Right cardiac atrium (tissue), 5 donors: ENCODE data around the gene GRM1. TPM values are rescaled to one million over a fixed set of nuclear protein-coding genes. Genes with fewer than 3 reads are reported as not detected.

Experiments
- ATAC-seq, 2 donors: fragments of 200-7000 bp; cut with Tn5 transposase; one replicate each; pipeline versions ENCODE4 v1.8.0 to v1.9.1; 2020; ENCODE audit warnings: moderate library complexity in 2 of 2, mild to moderate bottlenecking in 1 of 2
- DNase-seq, 3 donors: peaks; one replicate each; pipeline ENCODE4 v3.0.0-alpha.2; 2020
- H3K27ac ChIP-seq: one replicate; pipeline ENCODE4 v1.5.1; 2013; ENCODE audit warnings: mild to moderate bottlenecking, low read length, control low read depth, moderate library complexity
- H3K27me3 ChIP-seq: one replicate; pipeline ENCODE4 v1.6.1; 2013; ENCODE audit not compliant: control insufficient read depth, insufficient read depth
- H3K4me1 ChIP-seq: one replicate; pipeline ENCODE4 v1.6.1; 2013; ENCODE audit warnings: low read length; ENCODE audit not compliant: control insufficient read depth, insufficient read depth
- H3K4me3 ChIP-seq: one replicate; pipeline ENCODE4 v1.5.1; 2013; ENCODE audit warnings: low read length, control low read depth
- H3K9me3 ChIP-seq: one replicate; pipeline ENCODE4 v1.6.1; 2013; ENCODE audit warnings: low read length; ENCODE audit not compliant: control insufficient read depth
- WGBS: extraction: QIAGEN DNeasy Blood & Tissue Kit; methylation state at CpG from one replicate; pipeline ENCODE4 v1.1.7; 2013; 5-methylcytosine and 5-hydroxymethylcytosine counted together
- intact Hi-C, 4 donors: fragments of 100-400 bp; cut with DNase I; formaldehyde crosslinking; loops; one replicate each; pipeline versions ENCODE4 v1.11.0 to v1.14.0; 2022 to 2023
- polyA plus RNA-seq: library from polyadenylated mRNA; stranded (reverse); fragments of 200-250 nt; gene quantifications from one replicate; pipeline ENCODE4 v1.2.3, GENCODE V29; 2013
- total RNA-seq, 4 donors: library from RNA; stranded (reverse); fragmentation: NEBNext Ultra II Directional; extraction: Animal tissue kit (Norgen Biotek cat#: 25700); gene quantifications; one replicate each; pipeline ENCODE4 v1.2.1, GENCODE V29; 2021
- donor health status: healthy with polysubstance abuse.
- donor health status: DM: no; HTN: yes; CAD: no.
- donor health status: DM: no; HTN: no; CAD: no.
- donor health status: DM: no; HTN: yes; CAD: no; lungs with severe emphysema.
- donor health status: DM: yes; HTN: yes; CAD: no.

The GRM1 gene
- total and polyA plus RNA-seq, 5 donors, result 0.02 to 0.89 (median 0.29) TPM

GRCh38 chr6:146335336-146335735 lies 306.5 kb downstream of the GRM1 start:
- Histone ChIP-seq H3K9me3 (no peaks in the 10 kb centered on the region), H3K4me3 (no peak overlapping the region), H3K27ac (no peak overlapping the region), H3K4me1 (no peaks in the 10 kb centered on the region), H3K27me3 (no peaks in the 10 kb centered on the region)
- intact Hi-C loops, result no loop called here
- DNase-seq, result no peak
- WGBS, result 86% methylated on average over 2 of the region's 2 CpGs
- ATAC-seq, result no peak

GRCh38 chr6:146336191-146336590 lies 307.3 kb downstream of the GRM1 start:
- DNase-seq, result no peak
- no peaks in the 10 kb centered on the region for H3K4me1 ChIP-seq
- H3K27ac ChIP-seq, result no peak overlapping the region
- no peaks in the 10 kb centered on the region for H3K27me3 ChIP-seq
- no peaks in the 10 kb centered on the region for H3K9me3 ChIP-seq
- no peak for ATAC-seq
- intact Hi-C loops, result no loop called here
- 67% methylated on average over 3 of the region's 3 CpGs for WGBS
- no peak overlapping the region for H3K4me3 ChIP-seq

DNA sequence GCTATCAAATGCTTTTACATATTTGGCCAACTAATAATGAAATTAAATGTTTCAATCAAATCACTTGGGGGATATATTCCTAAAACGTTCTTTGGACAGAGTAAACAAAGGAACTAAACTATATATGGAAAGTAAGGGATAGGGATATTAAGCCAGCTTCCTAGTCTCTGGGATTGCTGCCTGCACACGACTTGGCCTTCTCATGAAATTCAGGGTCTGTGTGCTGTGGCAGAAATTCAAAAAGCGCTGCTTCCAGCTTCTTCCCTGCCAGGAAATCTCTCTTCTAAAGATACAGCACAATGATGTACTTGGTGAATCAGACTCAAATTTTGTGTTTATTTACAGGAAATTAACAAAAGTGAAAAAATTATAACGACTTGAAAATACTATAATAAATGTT lies 308.5 kb downstream of the GRM1 start:
- intact Hi-C loops, result no loop called here
- WGBS, result 32% methylated on average over 4 of the region's 4 CpGs
- Histone ChIP-seq H3K27ac (no peak overlapping the region), H3K4me1 (no peaks in the 10 kb centered on the region), H3K4me3 (no peak overlapping the region), H3K27me3 (no peaks in the 10 kb centered on the region), H3K9me3 (no peaks in the 10 kb centered on the region)
- peak in 2 of 3 donors; percentile 17 to 59 for DNase-seq
- ATAC-seq, result peak in 1 of 2 donors; percentile 54

DNA sequence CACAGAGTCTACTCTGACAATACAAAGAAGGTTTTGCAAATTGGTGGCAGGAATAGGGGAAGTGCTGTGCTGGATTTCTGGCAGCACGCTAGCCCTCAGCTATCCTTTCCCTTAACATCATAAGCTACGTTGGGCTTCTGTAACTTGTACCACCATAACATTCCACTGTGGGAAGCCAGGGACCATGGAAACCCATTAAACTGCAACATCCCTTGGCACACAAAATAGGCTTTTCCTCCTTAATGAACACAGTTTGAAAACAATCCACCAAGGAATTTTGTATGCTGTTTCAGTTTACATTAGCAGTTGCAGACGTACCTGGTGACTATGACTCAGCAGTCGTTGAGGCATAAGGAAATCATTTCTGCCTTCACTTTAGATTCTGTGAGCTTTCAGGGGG lies 310.9 kb downstream of the GRM1 start:
- no peaks in the 10 kb centered on the region for H3K27me3 ChIP-seq
- DNase-seq, result no peak
- no peak overlapping the region for H3K4me3 ChIP-seq
- no peaks in the 10 kb centered on the region for H3K9me3 ChIP-seq
- no peaks in the 10 kb centered on the region for H3K4me1 ChIP-seq
- intact Hi-C loops, result no loop called here
- H3K27ac ChIP-seq, result no peak overlapping the region
- ATAC-seq, result no peak
- WGBS, result 68% methylated on average over 4 of the region's 4 CpGs

GRCh38 chr6:146341493-146342230 lies 312.8 kb downstream of the GRM1 start:
- Histone ChIP-seq H3K27me3 (no peaks in the 10 kb centered on the region), H3K9me3 (no peaks in the 10 kb centered on the region), H3K4me1 (no peaks in the 10 kb centered on the region), H3K4me3 (no peak overlapping the region), H3K27ac (no peak overlapping the region)
- intact Hi-C loops, result no loop called here
- 74% methylated on average over 7 of the region's 7 CpGs for WGBS
- ATAC-seq (peak in 1 of 2 donors; percentile 29), DNase-seq (no peak)

GRCh38 chr6:146345598-146345997 lies 316.7 kb downstream of the GRM1 start:
- Histone ChIP-seq H3K27ac (no peak overlapping the region), H3K4me3 (no peak overlapping the region), H3K9me3 (no peaks in the 10 kb centered on the region), H3K27me3 (no peaks in the 10 kb centered on the region), H3K4me1 (no peaks in the 10 kb centered on the region)
- DNase-seq (no peak), ATAC-seq (no peak)
- WGBS, result 73% methylated on average over 1 of the region's 1 CpG
- intact Hi-C loops, result no loop called here

DNA sequence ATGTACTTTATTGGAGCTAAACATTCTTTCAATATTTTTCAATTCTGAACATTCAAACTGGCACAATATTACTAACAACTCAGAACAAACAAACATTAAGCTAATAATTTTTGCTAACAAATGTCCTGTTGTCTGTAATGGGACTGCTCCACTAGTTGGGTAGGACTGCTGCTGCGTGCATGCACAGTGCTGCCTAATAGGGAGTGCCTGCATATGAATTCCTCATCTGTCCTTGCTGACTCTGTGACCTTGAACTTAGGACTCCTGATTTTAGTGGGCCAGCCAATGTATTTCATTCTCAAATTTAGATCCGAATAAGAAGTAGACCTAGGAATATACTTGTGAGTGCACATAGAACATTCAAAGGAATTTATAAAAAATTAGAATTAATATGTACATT lies 318.2 kb downstream of the GRM1 start:
- intact Hi-C loops, result no loop called here
- no peaks in the 10 kb centered on the region for H3K27me3 ChIP-seq
- H3K4me1 ChIP-seq, result no peaks in the 10 kb centered on the region
- H3K4me3 ChIP-seq, result no peak overlapping the region
- no peak overlapping the region for H3K27ac ChIP-seq
- WGBS, result 76% methylated on average over 2 of the region's 2 CpGs
- DNase-seq, result no peak
- no peak for ATAC-seq
- no peaks in the 10 kb centered on the region for H3K9me3 ChIP-seq

- Histone ChIP-seq H3K27ac (no peak overlapping the region), H3K4me3 (no peak overlapping the region), H3K27me3 (no peaks in the 10 kb centered on the region), H3K4me1 (no peaks in the 10 kb centered on the region), H3K9me3 (no peaks in the 10 kb centered on the region)
- DNase-seq, result no peak
- no peak for ATAC-seq
- WGBS, result 94% methylated on average over 3 of the region's 3 CpGs
- intact Hi-C loops, result no loop called here
These were observed 318.8 kb downstream of the GRM1 start for GRCh38 chr6:146347690-146348089.

- H3K4me3 ChIP-seq, result no peak overlapping the region
- H3K4me1 ChIP-seq, result no peaks in the 10 kb centered on the region
- no peak for DNase-seq
- intact Hi-C loops, result no loop called here
- no peak for ATAC-seq
- H3K27me3 ChIP-seq, result no peaks in the 10 kb centered on the region
- WGBS, result 51% methylated on average over 3 of the region's 3 CpGs
- H3K27ac ChIP-seq, result no peak overlapping the region
- H3K9me3 ChIP-seq, result no peaks in the 10 kb centered on the region
These were observed 322.2 kb downstream of the GRM1 start for GRCh38 chr6:146351018-146351417.

GRCh38 chr6:146352163-146352562 lies 323.3 kb downstream of the GRM1 start:
- H3K9me3 ChIP-seq, result no peaks in the 10 kb centered on the region
- intact Hi-C loops, result no loop called here
- WGBS, result 80% methylated on average over 5 of the region's 5 CpGs
- no peak overlapping the region for H3K4me3 ChIP-seq
- H3K27me3 ChIP-seq, result no peaks in the 10 kb centered on the region
- no peaks in the 10 kb centered on the region for H3K4me1 ChIP-seq
- DNase-seq, result no peak
- H3K27ac ChIP-seq, result no peak overlapping the region
- ATAC-seq, result no peak

DNA sequence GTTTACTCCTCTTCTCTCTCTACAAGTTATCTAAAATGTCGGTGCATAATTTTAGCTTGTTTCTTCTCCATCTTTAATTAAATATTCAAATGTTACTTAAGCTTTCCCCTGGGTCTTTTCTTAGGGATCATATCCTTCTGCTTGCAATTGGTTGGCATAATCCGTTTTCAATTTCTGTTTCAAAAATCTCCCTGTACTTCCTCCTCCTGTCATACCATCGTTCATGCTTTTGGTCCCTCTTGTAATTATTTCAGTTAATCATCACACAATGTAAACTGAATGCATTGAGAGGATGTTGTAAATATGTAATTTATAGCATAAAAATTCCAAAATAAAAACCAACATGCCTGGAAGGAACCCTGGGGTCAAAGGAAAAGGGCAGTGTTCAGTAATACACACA lies 325.6 kb downstream of the GRM1 start:
- DNase-seq (no peak), ATAC-seq (no peak)
- intact Hi-C loops, result no loop called here
- no peak overlapping the region for H3K27ac ChIP-seq
- WGBS, result 65% methylated on average over 3 of the region's 3 CpGs
- H3K9me3 ChIP-seq, result no peaks in the 10 kb centered on the region
- no peak overlapping the region for H3K4me3 ChIP-seq
- H3K4me1 ChIP-seq, result no peaks in the 10 kb centered on the region
- H3K27me3 ChIP-seq, result no peaks in the 10 kb centered on the region
